Lower leg skin (tissue), 3 donors: Measurements from ENCODE around the gene PTPRO.

Source experiments
- CTCF ChIP-seq, 3 donors: fragments of 450-650 bp; IDR thresholded peaks; one replicate each; pipeline ENCODE4 v1.5.1; 2016; ENCODE audit warnings: antibody characterized with exemption in 3 of 3, mild to moderate bottlenecking in 3 of 3, moderate library complexity in 2 of 3
- POLR2A ChIP-seq, 2 donors: fragments of 450-650 bp; IDR thresholded peaks; one replicate each; pipeline ENCODE4 v1.6.1; 2016 to 2017; ENCODE audit warnings: antibody characterized with exemption in 2 of 2, mild to moderate bottlenecking in 1 of 2, moderate library complexity in 1 of 2

- no peak for TF ChIP-seq POLR2A (IDR thresholded peaks at IDR 0.05)
- TF ChIP-seq CTCF (IDR thresholded peaks at IDR 0.05), result no peak
Measured at GRCh38 chr12:15485466-15485865, 163.2 kb downstream of the PTPRO start.
